CD4-positive, alpha-beta memory T cell (primary cell): ENCODE measurements around the gene MBNL1. TPM values are rescaled to one million over a fixed set of nuclear protein-coding genes. Genes with fewer than 3 reads are reported as not detected.

Experiments used
- CTCF ChIA-PET: fragments of 350-600 bp; sonication (Branson Sonifier 250); formaldehyde crosslinking; loops from one replicate; lab custom pipeline; 2021; ENCODE audit warnings: inconsistent platforms; ENCODE audit not compliant: partially characterized antibody; lab: Charles Lee
- POLR2A ChIA-PET: fragments of 350-600 bp; sonication (Branson Sonifier 250); formaldehyde crosslinking; loops from one replicate; lab custom pipeline; 2021; ENCODE audit not compliant: partially characterized antibody; lab: Charles Lee
- DNase-seq, 5 donors: peaks; one replicate each; pipeline versions ENCODE4 v3.0.0 to v3.0.0-alpha.2; 2020 to 2022; ENCODE audit warnings: mixed read lengths in 1 of 5
- H3K27ac ChIP-seq: one replicate; pipeline ENCODE4 v1.7.0; 2013; ENCODE audit warnings: low read depth, low read length
- H3K27me3 ChIP-seq: 2 replicates; pipeline ENCODE4 v1.7.0; 2013; ENCODE audit warnings: mild to moderate bottlenecking, low read length, moderate library complexity; ENCODE audit not compliant: insufficient read depth
- H3K36me3 ChIP-seq: 2 replicates; pipeline ENCODE4 v1.7.0; 2013; ENCODE audit warnings: mild to moderate bottlenecking, low read length, moderate library complexity; ENCODE audit not compliant: insufficient read depth
- H3K4me1 ChIP-seq: 2 replicates; pipeline ENCODE4 v1.7.0; 2013; ENCODE audit warnings: mild to moderate bottlenecking, low read length, moderate library complexity; ENCODE audit not compliant: insufficient read depth
- H3K4me3 ChIP-seq, 2 donors: one replicate each; pipeline ENCODE4 v1.7.0; 2013; ENCODE audit warnings: low read length in 2 of 2, mild to moderate bottlenecking in 1 of 2
- H3K9me3 ChIP-seq, 2 donors: one replicate each; pipeline ENCODE4 v1.7.0; 2013; ENCODE audit warnings: low read length in 2 of 2, control low read depth in 1 of 2; ENCODE audit not compliant: control insufficient read depth in 1 of 2
- H3K27ac Mint-ChIP-seq, 7 donors: one replicate each; pipeline ENCODE4 v1.8.0; 2020 to 2021; ENCODE audit warnings: mixed read lengths in 7 of 7, mild to moderate bottlenecking in 6 of 7, inconsistent platforms in 3 of 7, moderate library complexity in 3 of 7
- H3K27me3 Mint-ChIP-seq, 2 donors: one replicate each; pipeline ENCODE4 v1.8.0; 2020 to 2021; ENCODE audit warnings: mixed read lengths in 2 of 2
- H3K36me3 Mint-ChIP-seq, 2 donors: one replicate each; pipeline ENCODE4 v1.8.0; 2020 to 2021; ENCODE audit warnings: mixed read lengths in 2 of 2, inconsistent platforms in 1 of 2, mild to moderate bottlenecking in 1 of 2
- H3K4me1 Mint-ChIP-seq, 4 donors: one replicate each; pipeline ENCODE4 v1.8.0; 2020 to 2021; ENCODE audit warnings: mixed read lengths in 4 of 4, mild to moderate bottlenecking in 1 of 4
- H3K4me3 Mint-ChIP-seq, 8 donors: one replicate each; pipeline ENCODE4 v1.8.0; 2020 to 2021; ENCODE audit warnings: mixed read lengths in 8 of 8, mild to moderate bottlenecking in 7 of 8, moderate library complexity in 6 of 8, inconsistent platforms in 3 of 8
- H3K9me3 Mint-ChIP-seq, 8 donors: one replicate each; pipeline ENCODE4 v1.8.0; 2020 to 2021; ENCODE audit warnings: mixed read lengths in 8 of 8, mild to moderate bottlenecking in 5 of 8, inconsistent platforms in 3 of 8, moderate library complexity in 1 of 8
- intact Hi-C: fragments of 100-400 bp; cut with micrococcal nuclease; formaldehyde crosslinking; loops from one replicate; pipeline ENCODE4 v1.15.1; 2023
- polyA plus RNA-seq, 2 donors: library from polyadenylated mRNA; unstranded; fragments of 300-500 nt; fragmentation: Illumina TruSeq; gene quantifications; one replicate each; pipeline ENCODE4 v1.2.3, GENCODE V29; 2021
- total RNA-seq, 2 experiments: library from RNA; stranded (reverse); gene quantifications; one replicate each; pipeline ENCODE4 v1.2.3, GENCODE V29; 2021

Gene MBNL1
- total and polyA plus RNA-seq, 4 experiments from 2014 or later, result 289 to 430 (median 361) TPM

DNA sequence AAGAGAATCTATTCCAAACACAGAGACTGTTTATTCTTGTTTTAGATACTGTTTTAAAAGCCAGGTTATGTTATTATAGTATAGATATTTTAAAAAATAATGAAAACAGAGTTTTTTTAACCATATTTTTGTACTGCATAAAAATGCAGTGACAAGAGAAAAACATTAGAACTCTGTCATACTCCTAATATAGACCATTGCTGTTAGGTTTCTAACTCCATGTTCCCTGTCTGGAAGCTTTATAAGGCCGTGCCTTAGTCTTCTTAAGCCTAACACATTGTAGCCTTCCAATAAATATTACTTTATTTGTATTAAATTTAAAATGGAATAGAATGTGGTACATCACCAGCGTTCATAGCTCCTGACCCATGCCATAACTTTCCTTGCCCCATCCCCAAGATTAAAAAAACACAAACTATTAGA, 53.2 kb downstream of the MBNL1 start:
- peak overlapping the region; percentile 13 to 85 (median 68) for H3K4me3 Mint-ChIP-seq
- H3K36me3 Mint-ChIP-seq, result peaks cover 21 to 55% of the 10 kb centered on the region in 2 donors
- intact Hi-C loops, result loop anchor here (5.0 kb wide), 1 partner anchor 60 kb away; no protein-coding TSS in a partner anchor
- no peaks in the 10 kb centered on the region for H3K36me3 ChIP-seq
- no peak overlapping the region for H3K4me3 ChIP-seq
- ChIA-PET POLR2A (interaction anchor here (0.8 kb wide), 1 partner anchor 49 kb away, joined by 3 read pairs; no protein-coding TSS in a partner anchor), CTCF (no interaction called here)
- no peaks in the 10 kb centered on the region for H3K27me3 ChIP-seq
- peaks cover 62 to 89% (median 75%) of the 10 kb centered on the region in 4 donors for H3K4me1 Mint-ChIP-seq
- DNase-seq, result no peak
- peak overlapping the region; percentile 44 to 93 (median 79) for H3K27ac Mint-ChIP-seq
- peaks cover 96% of the 10 kb centered on the region for H3K4me1 ChIP-seq
- H3K9me3 ChIP-seq, result no peaks in the 10 kb centered on the region
- peak overlapping the region; percentile 18 for H3K27ac ChIP-seq
- peaks cover 0 to 2% (median 0%) of the 10 kb centered on the region in 8 donors for H3K9me3 Mint-ChIP-seq
- no peaks in the 10 kb centered on the region for H3K27me3 Mint-ChIP-seq

DNA sequence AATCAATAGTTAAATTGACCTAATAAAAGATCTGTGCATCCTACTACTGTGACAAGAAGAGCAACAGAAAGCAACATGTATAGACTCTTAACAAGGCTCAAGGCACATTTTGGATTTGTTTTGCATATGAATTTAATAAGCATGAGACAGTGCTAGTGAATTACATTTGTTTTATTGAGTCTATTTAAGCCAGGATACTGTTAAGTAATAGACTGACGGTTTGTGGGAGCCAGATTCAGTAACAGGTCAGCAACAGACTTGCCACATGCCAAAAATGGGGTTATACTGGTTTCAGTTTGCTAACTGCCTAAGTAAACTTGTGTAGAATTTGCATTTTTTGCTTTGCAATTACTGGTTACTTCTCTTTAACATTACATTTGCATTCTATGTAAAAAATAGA, 54.0 kb downstream of the MBNL1 start:
- Histone ChIP-seq H3K36me3 (no peaks in the 10 kb centered on the region), H3K9me3 (no peaks in the 10 kb centered on the region), H3K4me3 (no peak overlapping the region), H3K27ac (peak overlapping the region; percentile 52), H3K27me3 (no peaks in the 10 kb centered on the region), H3K4me1 (peaks cover 95% of the 10 kb centered on the region)
- Mint-ChIP-seq H3K4me3 (peak overlapping the region; percentile 11 to 74 (median 68)), H3K27me3 (no peaks in the 10 kb centered on the region), H3K36me3 (peaks cover 24 to 53% of the 10 kb centered on the region in 2 donors), H3K4me1 (peaks cover 62 to 90% (median 73%) of the 10 kb centered on the region in 4 donors), H3K9me3 (peaks cover 0 to 2% (median 0%) of the 10 kb centered on the region in 8 donors), H3K27ac (peak overlapping the region; percentile 44 to 93 (median 79))
- POLR2A ChIA-PET, result no interaction called here
- intact Hi-C loops, result loop anchor here (5.0 kb wide), 1 partner anchor 60 kb away; no protein-coding TSS in a partner anchor
- CTCF ChIA-PET, result no interaction called here
- DNase-seq, result no peak

DNA sequence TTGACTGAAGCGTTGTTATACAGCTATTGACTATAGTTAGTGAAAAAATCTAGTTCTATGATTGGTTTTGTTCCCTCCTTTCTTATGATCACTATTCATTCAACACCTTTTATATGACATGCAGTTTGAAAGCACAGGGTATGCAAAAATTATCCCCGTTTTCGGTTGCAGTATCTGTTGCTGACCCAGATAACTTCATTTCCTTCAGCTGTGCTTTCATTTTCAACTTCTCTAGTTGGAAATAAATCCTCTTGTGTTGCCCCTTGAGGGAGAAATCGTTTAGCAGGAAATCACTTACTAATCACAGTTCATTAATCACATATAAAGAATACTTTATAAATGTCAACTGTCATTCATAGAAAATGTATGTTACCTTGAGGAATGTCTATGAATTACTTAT, 55.1 kb downstream of the MBNL1 start:
- CTCF ChIA-PET, result interaction anchor here (1.1 to 1.2 kb wide), 3 partner anchors 9 to 140 kb away, joined by 3 to 7 read pairs (median 4); no protein-coding TSS in a partner anchor
- peak overlapping the region in 1 of 2 donors; percentile 38 for H3K4me3 ChIP-seq
- peaks cover 55 to 90% (median 71%) of the 10 kb centered on the region in 4 donors for H3K4me1 Mint-ChIP-seq
- H3K4me1 ChIP-seq, result peaks cover 95% of the 10 kb centered on the region
- H3K9me3 Mint-ChIP-seq, result peaks cover 0 to 2% (median 0%) of the 10 kb centered on the region in 8 donors
- H3K27ac Mint-ChIP-seq, result peak overlapping the region; percentile 62 to 95 (median 86)
- H3K27me3 ChIP-seq, result no peaks in the 10 kb centered on the region
- POLR2A ChIA-PET, result interaction anchor here (0.6 to 1.9 kb wide), 16 partner anchors 8 to 122 kb away, joined by 3 to 10 read pairs (median 4); partner anchors contain the start of gene MBNL1
- H3K27me3 Mint-ChIP-seq, result no peaks in the 10 kb centered on the region
- peak overlapping the region; percentile 67 to 91 (median 82) for H3K4me3 Mint-ChIP-seq
- H3K36me3 Mint-ChIP-seq, result peaks cover 26 to 47% of the 10 kb centered on the region in 2 donors
- no peaks in the 10 kb centered on the region for H3K36me3 ChIP-seq
- DNase-seq, result peak in 4 of 5 donors; percentile 29 to 37 (median 32)
- H3K27ac ChIP-seq, result peak overlapping the region; percentile 52
- intact Hi-C loops, result loop anchor here (1.0 to 5.0 kb wide), 2 partner anchors 8 to 58 kb away; no protein-coding TSS in a partner anchor
- H3K9me3 ChIP-seq, result no peaks in the 10 kb centered on the region

DNA sequence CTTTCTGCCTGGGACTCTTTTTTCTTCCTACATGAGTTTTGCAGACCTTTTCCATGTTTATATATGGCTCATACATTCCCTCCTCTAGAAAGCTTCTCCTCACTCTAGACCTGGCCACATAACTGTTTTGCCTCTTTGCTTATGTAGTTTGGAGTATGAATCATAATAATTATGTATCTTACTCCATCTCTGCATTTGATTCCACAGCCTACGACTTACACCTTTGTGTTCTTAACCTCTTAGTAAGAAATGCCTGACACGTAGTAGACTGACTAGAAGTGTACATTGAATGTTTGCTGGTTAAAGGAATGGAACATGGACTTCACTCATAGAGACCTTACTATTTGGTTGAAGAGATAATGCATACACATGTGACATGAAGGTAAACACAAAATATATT, 56.4 kb downstream of the MBNL1 start:
- Histone ChIP-seq H3K4me1 (peaks cover 94% of the 10 kb centered on the region), H3K27ac (no peak overlapping the region), H3K36me3 (no peaks in the 10 kb centered on the region), H3K27me3 (no peaks in the 10 kb centered on the region), H3K4me3 (no peak overlapping the region), H3K9me3 (no peaks in the 10 kb centered on the region)
- Mint-ChIP-seq H3K4me1 (peaks cover 49 to 87% (median 67%) of the 10 kb centered on the region in 4 donors), H3K27ac (peak overlapping the region in 6 of 7 donors; percentile 5 to 75 (median 62)), H3K27me3 (no peaks in the 10 kb centered on the region), H3K4me3 (peak overlapping the region in 7 of 8 donors; percentile 5 to 63 (median 38)), H3K36me3 (peaks cover 25 to 39% of the 10 kb centered on the region in 2 donors), H3K9me3 (no peaks in the 10 kb centered on the region)
- DNase-seq, result no peak
- CTCF ChIA-PET, result no interaction called here
- intact Hi-C loops, result no loop called here
- POLR2A ChIA-PET, result interaction anchor here (0.8 to 1.9 kb wide), 5 partner anchors 9 to 63 kb away, joined by 3 to 10 read pairs (median 6); no protein-coding TSS in a partner anchor

DNA sequence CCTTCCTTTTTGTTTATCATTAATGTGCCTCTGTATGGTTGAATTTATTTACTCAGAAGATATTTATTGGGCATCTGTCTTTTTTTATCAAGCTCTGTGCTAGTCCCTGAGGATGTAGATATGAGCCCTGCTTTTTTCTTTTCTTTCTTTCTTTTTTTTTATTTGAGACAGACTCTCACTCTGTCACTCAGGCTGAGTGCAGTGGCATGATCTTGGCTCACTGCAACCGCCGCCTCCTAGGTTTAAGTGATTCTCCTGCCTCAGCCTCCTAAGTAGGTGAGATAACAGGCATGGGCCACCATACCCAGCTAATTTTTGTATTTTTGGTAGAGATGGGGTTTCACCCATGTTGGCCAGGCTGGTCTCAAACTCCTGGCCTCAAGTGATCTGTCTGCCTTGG, 58.5 kb downstream of the MBNL1 start:
- DNase-seq, result no peak
- Mint-ChIP-seq H3K27ac (peak overlapping the region in 6 of 7 donors; percentile 14 to 90 (median 73)), H3K4me3 (peak overlapping the region in 5 of 8 donors; percentile 39 to 76 (median 68)), H3K27me3 (no peaks in the 10 kb centered on the region), H3K9me3 (no peaks in the 10 kb centered on the region), H3K36me3 (peaks cover 32 to 45% of the 10 kb centered on the region in 2 donors), H3K4me1 (peaks cover 54 to 87% (median 69%) of the 10 kb centered on the region in 4 donors)
- no peaks in the 10 kb centered on the region for H3K9me3 ChIP-seq
- H3K36me3 ChIP-seq, result no peaks in the 10 kb centered on the region
- ChIA-PET POLR2A (interaction anchor here (1.0 to 2.6 kb wide), 2 partner anchors 58 to 79 kb away, joined by 3 to 7 read pairs; partner anchors contain the start of gene MBNL1), CTCF (interaction anchor here (1.5 kb wide), 1 partner anchor 12 kb away, joined by 4 read pairs; no protein-coding TSS in a partner anchor)
- peak overlapping the region; percentile 14 for H3K27ac ChIP-seq
- no peaks in the 10 kb centered on the region for H3K27me3 ChIP-seq
- intact Hi-C loops, result no loop called here
- no peak overlapping the region for H3K4me3 ChIP-seq
- H3K4me1 ChIP-seq, result peaks cover 94% of the 10 kb centered on the region

DNA sequence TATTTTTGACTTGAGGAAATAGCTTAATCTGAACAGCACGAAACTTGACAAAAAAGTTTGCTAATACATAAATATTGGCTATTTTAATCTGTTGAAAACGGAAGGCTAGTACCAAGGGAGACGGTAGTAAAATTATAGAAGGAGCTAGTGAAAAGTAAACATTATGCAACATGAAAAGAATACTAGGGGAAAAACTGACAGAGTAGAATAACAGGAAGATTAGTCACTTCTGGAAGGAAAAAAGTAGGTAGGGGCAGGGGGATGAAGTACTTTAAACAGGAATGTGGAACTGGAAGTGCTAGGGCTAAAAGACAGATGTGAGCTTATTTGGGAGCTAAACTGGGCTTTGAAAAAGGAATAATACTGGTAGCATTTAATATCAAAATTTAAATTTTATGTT, 60.1 kb downstream of the MBNL1 start:
- H3K9me3 Mint-ChIP-seq, result peaks cover 0 to 2% (median 0%) of the 10 kb centered on the region in 8 donors
- H3K27ac ChIP-seq, result no peak overlapping the region
- intact Hi-C loops, result no loop called here
- H3K4me3 ChIP-seq, result no peak overlapping the region
- no peaks in the 10 kb centered on the region for H3K27me3 ChIP-seq
- CTCF ChIA-PET, result interaction anchor here (1.0 to 2.3 kb wide), 4 partner anchors 8 to 145 kb away, joined by 3 to 8 read pairs (median 4); no protein-coding TSS in a partner anchor
- H3K36me3 Mint-ChIP-seq, result peaks cover 38 to 52% of the 10 kb centered on the region in 2 donors
- no peaks in the 10 kb centered on the region for H3K36me3 ChIP-seq
- H3K4me3 Mint-ChIP-seq, result peak overlapping the region in 7 of 8 donors; percentile 13 to 65 (median 51)
- POLR2A ChIA-PET, result interaction anchor here (0.7 to 2.6 kb wide), 4 partner anchors 9 to 60 kb away, joined by 3 to 7 read pairs (median 5); partner anchors contain the start of gene MBNL1
- H3K4me1 ChIP-seq, result peaks cover 95% of the 10 kb centered on the region
- DNase-seq, result no peak
- H3K9me3 ChIP-seq, result no peaks in the 10 kb centered on the region
- H3K4me1 Mint-ChIP-seq, result peaks cover 57 to 90% (median 73%) of the 10 kb centered on the region in 4 donors
- no peaks in the 10 kb centered on the region for H3K27me3 Mint-ChIP-seq
- peak overlapping the region; percentile 4 to 94 (median 79) for H3K27ac Mint-ChIP-seq

DNA sequence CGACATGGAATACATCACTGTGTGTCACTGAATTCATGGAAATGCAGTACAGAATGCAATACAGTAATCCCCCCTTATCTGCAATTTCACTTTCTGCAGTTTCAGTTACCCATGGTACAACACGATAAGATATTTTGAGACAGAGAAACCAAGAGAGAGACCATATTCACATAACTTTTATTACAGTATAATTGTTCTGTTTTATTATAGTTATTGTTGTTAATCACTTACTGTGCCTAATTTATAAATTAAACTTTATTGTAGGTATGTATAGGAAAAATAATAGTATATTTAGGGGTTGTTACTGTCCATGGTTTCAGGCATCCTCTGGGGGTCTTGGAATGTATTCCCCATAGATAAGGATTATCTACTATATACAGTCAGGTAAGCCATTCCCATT, 61.8 kb downstream of the MBNL1 start:
- intact Hi-C loops, result no loop called here
- POLR2A ChIA-PET, result no interaction called here

More for the DNA sequence above, 61.8 kb downstream of the MBNL1 start:
- peak overlapping the region in 5 of 7 donors; percentile 1 to 79 (median 37) for H3K27ac Mint-ChIP-seq
- H3K9me3 ChIP-seq, result no peaks in the 10 kb centered on the region
- H3K4me1 ChIP-seq, result peaks cover 96% of the 10 kb centered on the region
- peaks cover 60 to 90% (median 76%) of the 10 kb centered on the region in 4 donors for H3K4me1 Mint-ChIP-seq
- H3K36me3 ChIP-seq, result no peaks in the 10 kb centered on the region
- H3K27me3 ChIP-seq, result no peaks in the 10 kb centered on the region
- H3K27me3 Mint-ChIP-seq, result no peaks in the 10 kb centered on the region
- CTCF ChIA-PET, result interaction anchor here (1.2 to 2.3 kb wide), 3 partner anchors 9 to 147 kb away, joined by 3 to 8 read pairs (median 5); no protein-coding TSS in a partner anchor
- peak overlapping the region in 3 of 8 donors; percentile 41 to 51 (median 43) for H3K4me3 Mint-ChIP-seq
- H3K9me3 Mint-ChIP-seq, result peaks cover 0 to 2% (median 0%) of the 10 kb centered on the region in 8 donors
- H3K27ac ChIP-seq, result peak overlapping the region; percentile 21
- no peak overlapping the region for H3K4me3 ChIP-seq
- DNase-seq, result no peak
- H3K36me3 Mint-ChIP-seq, result peaks cover 41 to 62% of the 10 kb centered on the region in 2 donors
